ENCODE measurements around the gene MECP2.

- no peak for TF ChIP-seq CTCF (IDR thresholded peaks at IDR 0.05)
- no peak for TF ChIP-seq POLR2A (IDR thresholded peaks at IDR 0.05)
Measured at GRCh38 chrX:154036513-154036912, 61.0 kb downstream of the MECP2 start.

Measured in lower leg skin (tissue), 3 donors.